HG03025 (cell line): Measurements from ENCODE around the gene ABCC2.
"Not testable (repeated sequence)": the region's sequence is repeated elsewhere in the genome, so short reads cannot be mapped to it uniquely, and the experiment has no call there.

ENCODE experiments used
- ATAC-seq: cut with Tn5 transposase; IDR thresholded peaks from one replicate; pipeline ENCODE4 v1.9.1; 2021; ENCODE audit warnings: mild to moderate bottlenecking, moderate library complexity; ENCODE audit not compliant: unreplicated experiment, low FRiP score

Gene ABCC2

GRCh38 chr10:99806091-99806490, 23.7 kb downstream of the ABCC2 start:
- no peak for ATAC-seq

GRCh38 chr10:99807786-99808185, 25.3 kb downstream of the ABCC2 start:
- no peak for ATAC-seq

GRCh38 chr10:99808270-99808669, 25.8 kb downstream of the ABCC2 start:
- ATAC-seq, result no peak

DNA sequence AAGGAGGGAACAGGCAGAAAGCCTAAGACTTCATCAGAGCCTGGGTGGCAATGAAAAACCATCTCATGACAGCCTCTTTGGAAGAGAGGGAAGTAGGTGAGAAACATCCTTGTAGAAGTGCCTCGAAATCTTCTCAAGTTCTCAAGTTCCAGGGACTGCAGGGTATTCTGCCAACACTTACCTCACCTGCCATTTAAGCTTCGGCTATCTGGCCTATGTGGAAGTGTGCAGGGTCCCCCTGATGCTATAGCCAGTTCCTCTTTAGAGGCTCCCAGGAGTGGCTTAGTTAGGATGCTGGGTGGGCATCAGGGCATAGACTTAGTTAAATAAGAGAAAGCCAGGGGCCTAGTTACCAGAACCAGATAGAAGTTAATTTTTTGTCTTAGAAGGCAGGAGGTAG, 27.0 kb downstream of the ABCC2 start:
- no peak for ATAC-seq

DNA sequence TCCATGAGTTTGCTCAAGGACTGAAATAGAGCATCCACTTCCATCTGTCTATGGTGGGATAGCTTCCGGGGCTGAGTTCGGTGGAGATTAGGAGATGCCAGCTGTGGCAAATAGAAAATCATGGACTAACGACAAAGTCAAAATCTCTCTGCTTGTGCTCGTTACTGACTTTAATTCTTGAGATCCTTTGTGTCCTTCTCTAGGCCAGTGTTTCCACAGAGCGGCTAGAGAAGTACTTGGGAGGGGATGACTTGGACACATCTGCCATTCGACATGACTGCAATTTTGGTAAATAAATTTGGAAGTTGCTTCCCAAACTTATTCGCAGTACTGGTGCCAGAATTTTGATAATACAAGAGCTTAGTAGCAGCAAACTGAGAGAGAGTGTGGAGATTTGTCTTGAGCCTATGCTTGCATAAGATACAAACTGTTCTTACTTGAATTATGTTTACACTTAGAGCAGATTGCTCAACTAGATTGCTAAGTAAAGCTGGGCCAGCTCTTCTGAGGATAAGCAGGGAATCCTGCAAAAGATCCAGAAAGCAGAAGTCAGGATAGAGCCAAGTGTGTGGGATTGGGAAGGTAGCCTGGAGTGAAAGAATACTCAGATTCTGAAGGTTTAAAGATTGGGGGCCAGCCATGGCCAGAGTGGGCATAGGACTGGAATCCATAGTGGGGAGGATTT, 27.6 kb downstream of the ABCC2 start:
- no peak for ATAC-seq

GRCh38 chr10:99812177-99812576, 29.7 kb downstream of the ABCC2 start:
- ATAC-seq, result no peak

DNA sequence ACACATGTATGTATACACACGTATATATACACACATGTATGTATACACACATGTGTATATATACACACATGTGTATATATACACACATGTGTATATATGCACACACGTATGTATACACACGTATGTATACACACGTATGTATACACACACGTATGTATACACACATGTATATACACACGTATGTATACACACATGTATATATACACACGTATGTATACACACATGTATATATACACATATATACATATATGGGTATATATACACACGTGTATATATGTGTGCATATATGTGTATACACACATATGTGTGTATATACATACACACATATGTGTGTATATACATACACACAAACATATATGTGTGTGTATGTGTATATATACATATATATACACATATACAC, 31.7 kb downstream of the ABCC2 start:
- no peak for ATAC-seq

- ATAC-seq, result no peak
Measured at GRCh38 chr10:99815621-99816020, 33.2 kb downstream of the ABCC2 start.

- no peak for ATAC-seq
Measured at GRCh38 chr10:99827936-99828335, 45.5 kb downstream of the ABCC2 start.

DNA sequence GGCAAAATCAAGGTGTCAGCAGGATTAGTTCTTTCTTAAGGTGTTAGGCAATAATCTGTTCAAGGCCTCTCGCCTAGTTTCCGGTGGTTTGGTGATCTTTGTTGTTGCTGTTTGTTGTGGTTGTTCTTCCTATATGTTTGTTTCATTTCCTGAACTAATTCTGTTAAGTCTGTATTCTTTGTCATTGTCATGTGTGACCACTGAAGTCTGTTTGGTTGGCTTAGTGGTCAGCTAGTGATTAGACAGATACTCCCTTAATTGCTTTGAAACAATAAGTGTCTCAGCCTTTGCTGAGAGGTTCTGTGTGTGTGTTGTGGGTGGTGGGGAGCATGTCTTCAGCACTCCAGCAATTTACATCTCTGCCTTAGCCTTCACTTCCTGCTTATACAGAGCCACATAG, 46.0 kb downstream of the ABCC2 start:
- ATAC-seq, result no peak

- no peak for ATAC-seq
Measured at GRCh38 chr10:99832439-99832838, 50.0 kb downstream of the ABCC2 start.

DNA sequence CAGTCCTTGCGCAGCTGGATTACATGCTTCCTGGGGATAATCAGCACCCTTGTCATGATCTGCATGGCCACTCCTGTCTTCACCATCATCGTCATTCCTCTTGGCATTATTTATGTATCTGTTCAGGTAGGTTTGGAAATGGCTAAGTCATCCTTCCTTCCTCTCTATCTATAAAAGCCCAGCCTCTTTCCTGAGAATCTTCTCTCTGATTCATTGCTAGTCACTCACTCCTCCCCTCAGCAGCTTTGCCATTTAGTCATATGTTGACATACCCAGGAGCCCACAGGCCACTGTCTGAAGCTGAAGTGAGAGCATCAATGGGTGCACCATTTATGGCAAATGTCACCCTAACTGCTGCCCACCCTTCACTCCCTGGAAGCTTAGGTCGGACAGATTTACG, 52.0 kb downstream of the ABCC2 start:
- no peak for ATAC-seq

DNA sequence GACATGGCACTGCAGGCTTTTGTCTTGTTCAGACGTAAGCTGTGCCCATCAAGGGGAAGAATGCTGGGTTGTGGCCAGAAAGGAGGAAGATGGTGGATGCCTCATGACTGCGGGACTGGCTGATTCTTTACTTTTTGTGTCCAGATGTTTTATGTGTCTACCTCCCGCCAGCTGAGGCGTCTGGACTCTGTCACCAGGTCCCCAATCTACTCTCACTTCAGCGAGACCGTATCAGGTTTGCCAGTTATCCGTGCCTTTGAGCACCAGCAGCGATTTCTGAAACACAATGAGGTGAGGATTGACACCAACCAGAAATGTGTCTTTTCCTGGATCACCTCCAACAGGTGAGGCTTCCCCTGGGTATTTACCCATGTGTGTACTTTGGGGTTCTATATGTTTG, 53.5 kb downstream of the ABCC2 start:
- no peak for ATAC-seq

DNA sequence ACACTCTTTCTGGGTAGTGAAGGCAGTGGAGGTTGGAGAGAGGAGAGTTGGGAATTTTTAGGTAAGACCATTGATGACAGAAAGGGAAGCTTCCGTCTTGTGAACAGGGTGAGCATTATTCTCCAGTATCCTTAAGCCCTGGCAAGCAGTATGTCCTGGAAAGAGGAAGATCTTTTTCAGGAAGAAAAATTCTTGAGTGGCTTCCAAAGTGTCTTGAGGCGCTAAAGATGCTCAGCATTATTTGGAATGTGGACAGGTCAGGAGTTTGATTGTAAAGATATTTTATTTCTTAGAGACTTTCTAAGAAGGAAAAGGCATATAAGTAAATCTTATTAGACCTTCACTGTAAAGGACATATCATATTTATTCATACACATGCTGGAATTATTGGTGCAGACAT, 54.3 kb downstream of the ABCC2 start:
- ATAC-seq, result no peak

DNA sequence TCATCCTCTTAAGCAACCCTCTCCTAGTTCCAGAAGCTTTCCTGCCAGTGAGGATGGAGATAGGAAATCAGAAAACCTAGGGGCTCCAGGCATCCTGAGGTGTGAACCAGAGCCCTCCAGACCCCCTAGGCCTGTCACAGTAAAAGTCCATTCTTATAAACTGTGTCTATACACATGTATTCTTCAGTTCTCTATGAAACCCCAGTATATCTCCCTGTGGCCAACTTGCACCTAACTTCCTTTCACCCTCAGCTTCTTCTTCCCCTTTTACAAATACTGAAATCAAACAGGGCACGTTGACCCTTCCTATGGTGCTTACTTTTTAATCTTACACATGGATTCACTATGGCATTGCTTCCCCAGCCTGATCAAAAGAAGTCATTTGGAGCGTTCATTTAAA, 58.4 kb downstream of the ABCC2 start:
- not testable (repeated sequence) for ATAC-seq

DNA sequence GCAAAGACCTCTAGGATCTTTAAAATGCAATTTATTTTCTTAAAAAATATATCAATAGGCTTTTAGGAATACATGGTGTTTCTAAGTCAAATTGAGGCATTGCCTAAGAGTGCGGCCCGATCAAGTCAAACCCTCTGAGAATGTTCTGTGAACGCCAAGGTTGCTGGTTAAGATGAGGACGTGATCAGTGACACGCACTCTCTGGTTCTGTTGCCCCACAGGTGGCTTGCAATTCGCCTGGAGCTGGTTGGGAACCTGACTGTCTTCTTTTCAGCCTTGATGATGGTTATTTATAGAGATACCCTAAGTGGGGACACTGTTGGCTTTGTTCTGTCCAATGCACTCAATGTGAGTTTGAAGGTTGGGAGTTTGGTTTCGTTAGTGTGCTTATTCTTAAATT, 59.3 kb downstream of the ABCC2 start:
- ATAC-seq, result no peak

DNA sequence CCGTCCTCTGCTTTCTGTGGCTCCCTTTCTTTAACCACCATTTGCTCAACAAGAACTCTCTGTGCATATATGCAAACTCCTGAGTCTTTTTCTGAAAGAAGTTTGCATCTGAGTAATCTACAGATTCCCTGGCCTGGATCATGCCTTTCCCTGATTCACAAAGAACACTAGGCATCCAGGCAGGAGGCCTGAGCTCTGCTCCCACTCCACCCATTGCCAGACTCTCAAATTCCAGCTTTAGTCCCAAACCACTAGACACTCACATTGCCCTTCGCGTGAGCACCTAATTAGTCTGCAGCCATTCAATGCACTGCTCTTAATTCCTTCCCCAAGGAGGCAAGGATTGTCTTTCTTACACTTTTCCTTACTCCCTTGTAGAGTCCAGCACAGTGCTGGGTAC, 60.9 kb downstream of the ABCC2 start:
- ATAC-seq, result no peak

DNA sequence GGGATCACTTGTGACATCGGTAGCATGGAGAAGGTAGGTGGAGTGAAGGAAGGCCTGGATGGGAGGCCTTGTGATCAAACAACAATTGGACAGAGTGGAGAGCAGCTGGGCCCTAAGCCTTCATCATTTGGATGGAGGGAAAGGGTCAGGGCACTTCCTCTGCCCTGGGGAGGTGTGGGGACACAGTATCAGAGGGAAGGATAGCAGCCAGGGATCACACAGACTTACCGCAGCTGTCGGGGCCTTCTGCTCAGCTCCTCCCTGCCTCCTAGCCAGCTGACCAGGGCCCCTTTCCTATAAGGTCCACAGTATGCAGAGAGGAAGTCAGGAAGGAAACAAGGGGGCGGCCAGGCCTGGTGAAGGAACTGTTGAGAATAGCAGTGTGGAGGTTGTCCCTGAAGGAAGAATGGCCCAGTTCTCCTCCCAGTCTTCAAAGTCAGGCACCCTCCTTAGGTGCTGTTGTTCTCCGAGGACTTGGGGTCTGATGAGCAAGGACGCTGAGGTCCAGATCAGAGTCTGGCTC, 62.1 kb downstream of the ABCC2 start:
- ATAC-seq, result no peak

- ATAC-seq, result no peak
Measured at GRCh38 chr10:99845837-99846382, 63.5 kb downstream of the ABCC2 start.

- ATAC-seq, result no peak
Measured at GRCh38 chr10:99849057-99849456, 66.6 kb downstream of the ABCC2 start.

- no peak for ATAC-seq
Measured at GRCh38 chr10:99849536-99849935, 67.1 kb downstream of the ABCC2 start.

GRCh38 chr10:99850021-99850766, 67.8 kb downstream of the ABCC2 start:
- ATAC-seq, result no peak
